GM04503 (cell line): ENCODE results near the gene TUB.

Experiments
- DNase-seq: peaks from one replicate; pipeline ENCODE4 v3.0.0-alpha.2; 2012; ENCODE audit warnings: low read depth

Gene TUB

DNA sequence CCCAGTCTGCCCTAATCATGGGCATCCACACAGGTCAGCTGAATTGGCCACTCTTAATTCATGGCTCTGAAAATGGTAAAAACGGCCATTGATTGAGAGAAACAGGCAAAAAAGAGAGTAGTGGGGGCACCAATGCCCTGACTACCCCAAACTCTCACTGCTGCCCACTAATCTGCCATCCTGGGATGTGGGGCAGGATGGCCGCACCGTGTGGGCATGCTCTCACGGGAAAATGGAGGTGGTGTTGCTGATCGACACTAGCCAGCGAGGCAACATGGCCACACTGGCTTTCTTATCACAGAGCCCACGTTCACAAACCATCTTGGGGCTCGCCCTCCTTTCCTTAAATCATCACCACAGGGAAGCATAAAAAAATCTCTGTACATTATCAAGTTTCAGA, 11.2 kb upstream of the TUB start:
- DNase-seq, result no peak

- no peak for DNase-seq
Observed at GRCh38 chr11:8070417-8071115, 10.4 kb upstream of the TUB start.

DNA sequence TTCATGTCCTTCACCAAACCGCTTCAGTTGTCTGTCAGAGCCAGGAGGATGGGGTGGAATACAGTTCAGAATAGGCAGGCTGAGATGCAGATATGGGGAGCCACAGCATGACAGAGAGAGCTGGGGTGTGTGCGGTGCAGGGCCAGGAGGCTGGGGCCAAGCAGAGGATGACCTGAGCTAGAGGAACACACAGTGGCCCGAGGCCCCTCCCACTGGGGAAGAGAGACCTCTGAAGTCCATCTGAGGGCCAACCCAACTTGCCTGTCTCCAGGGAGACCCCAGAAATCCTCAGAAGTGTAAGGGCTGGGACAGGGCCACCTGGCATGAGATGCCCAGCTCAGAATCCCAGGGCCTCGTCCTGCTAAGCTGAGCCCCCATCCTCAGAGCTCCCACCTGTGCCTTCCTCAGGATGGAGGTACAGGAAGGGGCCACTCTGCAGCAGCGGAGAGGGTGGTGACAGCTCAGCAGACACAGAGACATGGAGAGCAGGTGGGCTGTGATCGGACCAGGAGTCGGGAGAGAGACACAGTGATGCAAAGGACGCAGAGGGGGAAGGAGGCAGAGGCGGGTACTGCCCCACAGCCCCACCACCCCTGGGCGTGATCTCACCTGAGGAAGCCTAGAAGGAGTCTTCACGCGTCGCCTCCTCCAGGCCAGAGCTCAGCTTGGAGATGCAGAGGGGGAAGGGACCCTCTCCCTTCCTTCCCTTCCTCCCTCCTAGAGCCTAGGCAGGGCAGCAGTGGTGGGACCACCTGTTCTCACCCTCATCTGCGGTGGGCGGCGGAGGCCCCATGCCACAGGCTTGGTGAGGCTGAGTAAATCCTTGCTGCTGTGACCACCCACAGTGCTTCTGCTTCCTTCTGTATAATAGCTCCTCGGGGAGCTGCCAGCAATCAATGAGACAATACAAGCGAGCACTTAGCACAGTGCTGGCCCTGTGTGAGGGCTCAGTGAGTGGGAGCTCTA, 9.1 kb upstream of the TUB start:
- no peak for DNase-seq

DNA sequence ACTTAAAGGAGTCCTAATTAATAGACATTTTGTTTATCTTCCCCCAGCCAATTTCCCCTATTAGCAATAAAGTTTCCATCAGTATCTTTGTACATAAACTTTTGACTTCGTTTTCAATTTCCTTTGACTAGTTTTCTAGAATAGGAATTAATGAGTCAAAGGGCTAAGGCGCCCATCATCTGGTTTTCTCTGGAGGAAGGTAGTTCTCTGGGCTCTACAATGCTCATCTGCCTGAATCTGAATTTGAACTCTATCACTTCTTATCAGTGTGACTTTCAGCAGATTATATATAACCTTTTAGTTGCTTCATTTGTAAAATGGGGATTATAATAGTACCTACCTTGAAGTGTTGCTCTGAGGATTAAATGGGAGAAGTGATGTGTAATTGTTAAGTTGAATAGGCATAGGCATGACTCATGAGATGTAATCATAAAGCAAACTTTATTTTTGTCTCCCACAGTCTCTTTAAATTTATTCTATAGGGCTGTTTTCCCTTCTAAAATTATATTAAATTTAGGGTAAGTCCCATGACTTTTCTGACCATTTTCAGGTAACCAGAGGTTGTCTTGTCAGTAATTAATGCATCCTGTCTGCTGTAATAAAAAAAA, 5.8 kb upstream of the TUB start:
- DNase-seq, result no peak

GRCh38 chr11:8079111-8079675, 1.8 kb upstream of the TUB start:
- no peak for DNase-seq

- DNase-seq, result no peak
Observed at GRCh38 chr11:8080069-8080670, 841 bp upstream of the TUB start.

DNA sequence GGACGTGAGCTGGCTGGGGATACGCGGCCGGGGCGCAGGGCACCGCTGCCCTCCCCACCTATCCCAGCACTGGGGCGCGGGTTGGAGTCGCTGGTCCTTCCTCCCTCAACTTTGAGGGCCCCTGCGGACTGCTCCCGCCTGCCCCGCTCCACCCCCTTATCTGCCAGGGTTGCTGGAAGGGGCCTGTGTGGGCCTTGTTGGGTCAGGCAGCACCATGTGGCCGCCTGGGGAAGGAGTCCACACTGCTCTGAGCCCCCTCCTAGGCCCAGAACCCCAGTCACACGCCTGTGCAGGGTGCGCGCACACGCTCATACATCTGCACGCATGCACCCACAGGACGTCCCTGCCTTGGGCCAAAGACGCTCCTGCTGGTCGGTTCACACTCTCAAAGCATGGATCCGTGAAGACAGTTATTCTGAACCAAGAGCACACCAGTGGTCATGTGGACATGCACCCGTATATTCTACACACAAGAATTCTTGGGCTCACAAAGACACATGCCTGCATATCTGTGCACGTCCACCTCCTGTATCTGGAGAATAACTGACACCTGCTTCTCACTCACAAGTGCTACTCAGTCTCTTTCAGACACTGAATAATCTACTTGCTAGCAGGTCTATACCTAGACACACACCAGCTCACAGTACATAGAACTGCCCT, 710 bp downstream of the TUB start:
- no peak for DNase-seq

- no peak for DNase-seq
Observed at GRCh38 chr11:8082391-8083087, 1.5 kb downstream of the TUB start.

DNA sequence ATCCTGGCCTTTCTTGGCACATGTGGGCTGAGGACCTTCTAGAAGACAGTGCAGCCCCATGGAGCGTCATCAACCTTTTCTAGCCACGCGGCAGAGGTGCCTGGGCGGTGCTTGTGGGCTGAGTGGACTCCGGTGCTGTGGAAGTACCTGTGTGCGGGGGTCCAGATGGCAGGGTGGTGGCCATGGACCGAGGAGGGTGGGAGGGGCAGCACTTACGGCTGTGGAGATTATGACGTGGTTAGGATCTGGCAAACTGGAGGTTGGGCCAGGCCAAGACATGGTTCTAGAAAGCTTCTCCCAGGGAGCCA, 2.0 kb downstream of the TUB start:
- no peak for DNase-seq

DNA sequence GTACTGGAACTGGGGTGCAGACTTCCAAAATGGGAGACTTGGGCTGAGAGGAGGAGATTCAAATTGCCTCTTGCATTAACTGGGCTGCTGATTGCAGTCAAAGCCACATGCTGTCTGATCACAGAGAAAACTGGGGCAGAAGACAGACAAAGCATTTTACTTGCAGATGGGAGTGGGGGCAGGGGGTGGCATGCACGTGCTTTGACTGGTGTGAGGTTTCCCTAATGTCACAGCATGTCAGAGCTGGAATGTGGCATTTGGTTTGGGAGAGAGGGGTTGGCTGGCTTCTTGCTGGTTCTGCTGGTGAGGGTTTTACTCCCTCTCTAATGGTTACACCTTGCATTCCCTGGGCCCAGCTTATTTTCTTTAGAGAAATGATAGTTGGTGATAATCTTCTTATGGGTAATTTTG, 2.9 kb downstream of the TUB start:
- DNase-seq, result no peak

DNA sequence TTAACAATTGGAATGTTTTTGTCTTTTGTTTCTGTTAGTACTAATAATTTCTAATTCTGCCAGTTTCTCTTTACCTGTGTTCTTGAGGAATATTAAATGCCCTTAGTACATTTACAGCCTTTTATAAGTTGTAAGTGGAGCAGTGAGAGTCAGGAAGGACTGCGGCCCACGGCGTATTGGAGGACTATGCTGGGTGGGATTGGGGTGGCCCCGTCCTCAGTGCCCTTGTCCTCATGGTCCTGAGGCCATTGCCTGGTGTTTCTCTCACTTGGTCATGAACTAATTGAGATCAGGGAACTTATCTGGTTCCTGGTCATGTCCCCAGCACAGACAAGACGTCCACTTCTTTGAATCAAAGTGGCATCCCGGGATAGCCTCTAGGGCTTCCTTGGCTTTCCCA, 3.3 kb downstream of the TUB start:
- no peak for DNase-seq

- DNase-seq, result no peak
Observed at GRCh38 chr11:8085011-8085645, 4.1 kb downstream of the TUB start.

DNA sequence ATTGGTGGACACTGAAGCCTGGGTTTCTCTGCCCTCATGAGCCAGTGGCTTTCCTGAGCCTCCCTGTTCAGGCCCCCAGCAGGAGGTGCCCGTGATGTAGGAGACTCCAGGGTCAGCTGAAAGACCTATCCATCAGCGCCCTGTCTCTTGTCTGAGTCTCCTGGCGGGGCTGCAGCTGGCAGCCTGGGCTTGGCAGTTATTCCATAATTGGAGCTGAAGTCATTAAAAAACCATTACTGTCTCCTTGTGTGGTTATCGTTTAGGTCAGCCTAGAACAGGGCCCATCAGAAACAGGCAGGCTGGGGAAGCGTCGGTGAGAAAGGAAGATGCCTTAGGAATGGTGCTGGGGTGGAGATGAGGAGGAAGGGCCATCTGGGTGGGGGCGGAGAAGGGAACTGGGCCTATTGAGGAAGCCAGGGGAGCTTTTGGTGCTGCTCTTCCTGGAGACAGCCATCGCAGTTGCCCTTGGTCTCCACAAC, 5.0 kb downstream of the TUB start:
- no peak for DNase-seq

- no peak for DNase-seq
Observed at GRCh38 chr11:8086571-8086970, 5.6 kb downstream of the TUB start.

DNA sequence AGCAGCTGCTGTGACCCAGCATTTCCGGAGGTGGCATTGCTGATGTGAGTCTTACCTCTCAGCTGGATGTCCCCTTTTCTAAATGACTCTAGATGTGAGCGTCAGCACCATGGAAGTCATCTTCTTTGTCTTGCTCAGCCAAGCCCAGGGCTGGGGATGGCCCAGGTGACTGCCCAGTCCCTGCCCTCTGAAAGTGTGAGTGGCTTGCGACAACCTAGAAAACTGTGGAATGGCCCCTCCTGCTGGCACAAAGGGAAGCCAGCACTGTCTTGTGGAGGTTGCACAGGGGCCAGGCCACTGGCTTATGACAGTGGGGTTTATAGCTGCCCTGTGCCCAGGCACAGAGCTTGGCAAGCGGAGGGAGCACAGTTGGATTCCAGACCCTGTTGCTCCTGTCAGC, 6.2 kb downstream of the TUB start:
- no peak for DNase-seq

GRCh38 chr11:8087756-8088155, 6.7 kb downstream of the TUB start:
- DNase-seq, result no peak

GRCh38 chr11:8089791-8090510, 8.9 kb downstream of the TUB start:
- DNase-seq, result no peak

GRCh38 chr11:8090756-8091155, 9.7 kb downstream of the TUB start:
- DNase-seq, result no peak

DNA sequence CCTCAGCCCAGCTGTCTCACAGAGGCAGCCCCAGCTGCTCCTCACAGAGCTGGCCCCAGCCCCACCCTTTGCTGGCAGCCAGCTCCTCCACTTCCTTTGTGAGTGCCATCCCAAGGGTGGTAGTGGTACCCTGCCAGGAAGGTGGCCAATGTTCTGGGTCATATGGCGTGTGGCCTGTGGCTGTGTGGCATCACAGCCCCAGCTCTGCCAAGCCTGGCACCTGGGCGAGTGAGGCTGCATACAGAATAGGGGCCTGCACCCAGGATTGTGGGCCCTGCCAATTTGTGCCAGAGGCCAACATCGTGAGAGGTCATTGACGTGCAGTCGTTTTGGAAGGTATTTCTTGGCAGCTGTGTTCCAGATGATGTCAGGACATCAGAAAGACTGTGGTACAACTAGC, 10.7 kb downstream of the TUB start:
- no peak for DNase-seq
